Activated CD8-positive, alpha-beta memory T cell treated with anti-CD3 and anti-CD28 coated beads, Interleukin-2, amount 50 U/mL, for 48 hours (primary cell): ENCODE results near the gene PAXX.

Source experiments
- DNase-seq: peaks from one replicate; pipeline ENCODE4 v3.0.0-alpha.2; 2020

Gene PAXX

GRCh38 chr9:136968333-136969127, 23.7 kb upstream of the PAXX start:
- DNase-seq: no peak

- DNase-seq: no peak
These were observed 23.1 kb upstream of the PAXX start for GRCh38 chr9:136969150-136969549.

DNA sequence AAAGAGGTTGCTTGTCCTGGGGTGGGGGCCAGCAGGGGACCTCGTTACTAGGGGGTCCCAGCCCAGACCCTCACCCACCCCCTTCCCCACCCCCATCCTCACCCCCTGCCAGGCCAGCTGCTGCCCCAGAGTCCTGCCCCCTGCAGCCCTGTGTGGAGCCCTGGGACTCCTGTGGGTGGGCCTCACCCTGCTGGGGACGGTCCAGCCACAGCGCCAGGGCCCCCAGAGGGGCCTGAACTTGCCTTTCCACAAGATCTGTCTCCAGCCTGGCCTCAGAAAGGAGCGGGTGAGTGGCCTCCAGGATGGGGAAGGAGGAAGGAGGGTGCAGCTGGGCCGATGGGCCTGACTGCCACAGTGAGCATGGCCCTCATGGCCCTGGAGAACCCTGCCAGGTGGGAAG, 22.4 kb upstream of the PAXX start:
- DNase-seq: no peak

DNA sequence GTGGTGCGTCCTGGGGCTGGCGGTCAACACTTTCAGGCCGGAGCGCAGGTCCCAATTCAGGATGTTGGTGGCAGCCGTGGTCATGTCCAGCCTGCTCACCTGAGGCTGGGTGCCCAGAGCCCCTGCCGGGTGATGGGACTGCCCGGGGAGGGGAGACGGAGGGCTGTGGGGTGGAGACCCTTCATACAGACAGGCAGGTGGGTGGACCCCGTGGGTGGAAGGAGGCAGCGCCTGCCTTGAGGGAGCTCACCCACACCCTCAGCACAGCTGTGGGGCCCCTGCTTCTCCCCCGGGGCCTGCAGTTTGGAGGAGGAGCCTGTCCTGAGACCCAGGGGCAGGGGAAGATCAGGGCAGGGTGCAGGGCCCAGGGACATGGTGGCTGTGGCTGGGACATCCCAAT, 21.9 kb upstream of the PAXX start:
- DNase-seq: no peak

DNA sequence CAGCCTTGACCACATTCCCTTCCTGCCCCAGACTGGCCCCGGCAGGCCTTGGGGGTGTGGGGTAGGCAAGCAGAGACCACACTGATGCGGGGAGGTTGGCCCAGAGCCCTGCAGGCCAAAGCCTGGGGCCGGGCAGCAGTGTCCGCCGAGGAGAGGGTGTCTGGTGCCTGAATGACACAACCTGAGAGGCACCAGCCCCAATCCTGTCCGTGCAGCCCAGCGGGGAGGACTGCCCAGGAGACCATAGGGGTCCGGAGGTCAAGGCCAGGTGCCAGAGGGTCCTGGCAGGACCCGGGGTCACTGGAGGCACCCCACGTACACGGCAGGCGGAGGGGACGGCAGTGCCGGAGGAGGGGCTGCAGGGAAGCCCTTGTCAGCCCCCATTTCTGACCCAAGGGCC, 20.5 kb upstream of the PAXX start:
- DNase-seq: no peak

GRCh38 chr9:136972335-136972734, 19.9 kb upstream of the PAXX start:
- DNase-seq: no peak

DNA sequence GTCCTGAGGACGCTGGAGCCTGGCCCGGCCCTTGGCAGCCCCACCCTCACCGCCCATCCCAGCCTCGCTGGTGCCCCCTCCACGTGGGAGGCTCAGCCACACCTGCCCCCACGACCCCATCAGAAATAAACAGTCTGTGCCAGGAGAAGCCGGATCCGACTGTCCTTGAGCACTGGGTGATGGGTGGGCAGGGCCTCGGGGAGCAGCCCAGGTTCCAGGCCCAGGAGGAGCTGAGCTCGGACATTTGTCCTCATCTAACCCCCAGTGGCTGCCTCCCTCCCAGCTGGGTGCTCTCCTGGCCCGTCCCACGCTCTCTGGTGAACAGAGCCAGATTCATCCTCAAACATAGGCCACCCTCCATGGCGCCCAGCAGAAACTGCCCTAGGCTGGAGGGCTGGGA, 19.5 kb upstream of the PAXX start:
- no peak for DNase-seq

- no peak for DNase-seq
These were observed 18.3 kb upstream of the PAXX start for GRCh38 chr9:136973618-136974617.

- DNase-seq: no peak
These were observed 17.2 kb upstream of the PAXX start for GRCh38 chr9:136974817-136975535.

DNA sequence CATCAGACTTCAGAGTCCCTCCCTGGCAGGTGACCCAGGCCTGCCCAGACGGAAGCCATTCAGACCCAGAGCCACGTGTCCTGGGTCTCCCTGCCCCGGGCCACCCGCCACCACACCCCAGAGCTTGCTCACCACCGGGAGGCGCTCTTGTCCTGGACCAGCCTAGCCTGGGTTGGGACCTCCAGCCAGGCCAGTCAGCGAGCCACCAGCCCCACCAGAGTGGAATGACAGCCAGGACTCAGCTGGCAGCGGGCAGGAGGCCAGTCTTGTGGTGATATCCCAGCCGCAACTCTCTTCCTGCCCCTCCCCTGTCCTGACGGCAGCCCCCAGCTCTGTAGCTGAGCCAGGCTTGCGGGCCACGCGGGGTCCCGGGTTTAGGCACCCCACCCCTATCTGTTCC, 16.6 kb upstream of the PAXX start:
- DNase-seq: peak; percentile 82

DNA sequence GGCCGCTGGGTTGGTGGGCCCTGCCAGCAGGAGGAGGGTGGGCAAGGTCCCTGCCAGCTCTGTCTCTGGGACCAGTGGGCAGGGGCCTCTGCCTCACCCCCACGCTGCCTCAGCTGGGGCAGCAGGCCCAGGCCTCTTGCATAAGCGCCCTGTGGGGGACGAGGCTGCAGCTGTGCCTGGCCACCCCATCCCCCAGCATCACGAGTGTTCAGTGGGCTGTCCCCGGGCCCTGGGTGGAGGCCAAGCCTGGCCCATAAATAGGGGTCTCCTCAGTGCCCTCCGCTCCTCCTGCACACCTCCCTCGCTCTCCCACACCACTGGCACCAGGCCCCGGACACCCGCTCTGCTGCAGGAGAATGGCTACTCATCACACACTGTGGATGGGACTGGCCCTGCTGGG, 15.0 kb upstream of the PAXX start, which contains the start of gene PTGDS:
TSS of gene PTGDS (plus strand) at position 282 of the 400 bp plus-strand sequence. CDS start at position 357, 75 bp downstream.
- DNase-seq: no peak

- no peak for DNase-seq
These were observed 14.6 kb upstream of the PAXX start for GRCh38 chr9:136977649-136978072.

DNA sequence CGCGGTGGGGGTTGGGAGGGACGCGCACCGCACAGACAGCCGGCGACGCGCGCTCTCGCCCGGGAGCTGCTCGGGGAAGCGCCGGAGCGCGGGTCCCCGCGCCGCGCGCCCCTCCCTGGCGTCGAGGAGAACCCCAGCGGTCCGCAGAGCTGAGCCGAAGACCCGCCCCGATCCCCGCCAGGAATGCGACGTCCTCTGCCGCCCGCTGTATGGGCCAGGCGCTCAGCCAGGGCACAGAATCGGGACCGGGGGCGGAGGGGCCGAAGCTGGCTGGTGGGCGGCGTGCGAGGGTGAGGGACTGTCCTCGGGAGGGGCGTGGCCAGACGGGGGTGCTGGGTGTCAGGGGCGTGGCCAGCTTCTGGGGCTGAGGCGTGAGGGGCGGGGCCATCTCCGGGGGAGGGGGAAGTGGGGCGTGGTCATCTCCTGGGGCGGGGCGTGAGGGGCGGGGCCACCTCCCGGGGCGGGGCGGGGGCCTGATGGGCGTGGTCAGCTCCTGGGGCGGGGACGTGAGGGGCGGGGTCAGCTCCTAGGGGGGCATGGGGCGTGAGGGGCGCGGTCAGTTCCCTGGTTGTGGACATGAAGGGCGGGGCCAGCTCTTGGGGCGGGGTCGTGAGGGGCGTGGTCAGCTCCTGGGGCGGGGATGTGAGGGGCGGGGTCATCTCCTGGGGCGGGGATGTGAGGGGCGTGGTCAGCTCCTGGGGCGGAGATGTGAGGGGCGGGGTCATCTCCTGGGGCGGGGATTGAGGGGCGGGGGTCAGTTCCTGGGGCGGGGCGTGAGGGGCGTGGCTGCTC, 14.0 kb upstream of the PAXX start:
- peak; percentile 87 for DNase-seq

GRCh38 chr9:136978865-136979544, 13.2 kb upstream of the PAXX start:
- no peak for DNase-seq

DNA sequence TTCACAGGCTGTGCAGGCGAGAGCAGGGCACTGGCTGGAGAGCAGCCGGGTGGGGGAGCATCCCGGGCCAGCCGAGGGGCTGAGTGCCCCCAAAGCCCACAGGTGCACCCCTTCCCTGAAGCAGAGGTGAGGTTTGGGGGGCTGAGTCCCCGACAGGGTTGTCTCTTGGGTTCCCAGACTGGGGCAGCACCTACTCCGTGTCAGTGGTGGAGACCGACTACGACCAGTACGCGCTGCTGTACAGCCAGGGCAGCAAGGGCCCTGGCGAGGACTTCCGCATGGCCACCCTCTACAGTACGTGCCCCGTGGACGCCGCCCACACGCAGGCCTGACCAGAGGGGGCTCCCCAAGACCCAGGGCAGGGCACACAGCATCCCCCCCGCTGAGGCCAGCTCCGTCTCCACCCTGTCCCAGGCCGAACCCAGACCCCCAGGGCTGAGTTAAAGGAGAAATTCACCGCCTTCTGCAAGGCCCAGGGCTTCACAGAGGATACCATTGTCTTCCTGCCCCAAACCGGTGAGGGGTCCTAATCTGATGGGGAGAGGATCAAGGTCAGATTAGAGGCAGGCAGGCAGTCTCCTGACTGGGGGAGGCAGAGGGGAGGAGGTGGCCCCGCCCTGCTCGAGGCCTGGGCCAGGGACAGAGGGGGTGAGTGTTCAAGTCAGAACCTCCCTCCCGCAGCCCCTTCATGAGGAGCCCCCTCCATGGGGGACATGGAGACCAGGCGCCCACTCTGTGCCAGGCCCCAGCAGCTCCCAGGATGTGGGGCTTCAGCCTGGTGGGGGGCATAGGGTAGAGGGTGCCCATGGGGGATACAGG, 12.2 kb upstream of the PAXX start:
- DNase-seq: no peak

DNA sequence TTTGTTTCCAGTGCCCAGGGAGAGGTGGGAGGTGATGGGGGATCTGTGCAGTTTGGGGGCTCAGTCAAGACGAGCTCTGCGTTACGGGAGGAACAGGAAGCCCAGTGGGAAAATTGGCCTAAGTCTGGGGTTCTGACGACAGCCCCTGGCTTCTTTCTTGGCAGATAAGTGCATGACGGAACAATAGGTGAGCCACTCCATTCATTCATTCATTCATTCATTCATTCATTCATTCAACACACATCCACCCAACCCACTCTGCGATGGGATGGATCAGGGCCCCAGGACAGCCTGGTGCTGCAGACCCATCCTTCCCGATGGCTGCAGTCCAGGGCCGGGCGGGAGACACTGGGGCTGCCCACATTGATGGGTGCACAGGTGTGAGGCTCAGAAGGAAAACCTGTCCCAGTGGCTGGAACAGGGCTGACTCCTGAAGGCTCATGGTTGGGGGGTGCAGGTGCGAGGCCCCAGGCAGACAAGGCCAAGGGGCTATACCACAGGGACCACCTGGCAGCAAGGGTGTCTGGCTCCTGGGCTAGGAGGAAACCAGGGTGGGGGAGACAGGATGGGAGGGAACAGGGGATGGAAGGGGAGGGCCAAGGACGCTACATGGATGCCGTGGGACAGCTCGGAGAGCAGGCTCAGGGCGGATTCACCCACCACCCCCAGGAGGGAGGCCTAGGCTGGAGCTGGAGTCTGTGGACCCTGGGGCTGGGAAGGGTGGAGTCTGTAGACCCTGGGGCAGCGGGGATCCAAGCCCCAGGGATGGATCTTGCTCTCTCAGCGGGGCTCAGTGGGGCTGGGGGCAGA, 11.3 kb upstream of the PAXX start:
- no peak for DNase-seq

DNA sequence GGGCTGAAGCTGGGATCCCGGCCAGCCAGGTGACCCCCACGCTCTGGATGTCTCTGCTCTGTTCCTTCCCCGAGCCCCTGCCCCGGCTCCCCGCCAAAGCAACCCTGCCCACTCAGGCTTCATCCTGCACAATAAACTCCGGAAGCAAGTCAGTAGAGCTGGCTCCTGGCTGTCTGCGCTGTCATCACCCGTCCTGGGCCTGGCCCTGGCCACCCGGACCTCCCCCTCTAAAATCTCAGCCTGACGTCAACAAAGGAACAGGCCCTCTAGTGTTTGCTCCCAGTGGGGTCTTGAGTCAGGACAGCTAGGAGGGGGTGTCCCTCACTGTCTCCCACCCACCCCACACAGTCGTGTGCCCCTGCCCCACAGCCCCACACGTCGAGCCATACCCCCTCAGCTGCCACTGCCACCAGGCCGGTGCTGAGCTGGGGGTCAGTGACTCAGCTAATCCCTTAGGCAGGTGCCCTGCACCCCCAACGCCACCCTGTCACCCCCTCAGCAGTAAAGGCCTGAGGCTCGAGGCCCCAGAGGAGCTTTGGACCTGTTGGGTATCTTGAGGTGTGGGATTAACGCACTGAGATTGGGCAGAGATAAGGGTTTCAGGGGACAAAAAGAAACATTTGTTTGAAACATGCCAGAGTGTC, 10.5 kb upstream of the PAXX start:
- no peak for DNase-seq

GRCh38 chr9:136982232-136983051, 9.8 kb upstream of the PAXX start, which contains the start of gene LCNL1:
TSS of gene LCNL1 (plus strand) at chr9:136982993. CDS start at chr9:136983587, 594 bp downstream.
- DNase-seq: no peak
